Measurements from ENCODE around the gene UNC5A. TPM values are rescaled to one million over a fixed set of nuclear protein-coding genes. Genes with fewer than 3 reads are reported as not detected.

The UNC5A gene
- total RNA-seq, 1 experiment from 2014 or later, result 0.07 TPM

DNA sequence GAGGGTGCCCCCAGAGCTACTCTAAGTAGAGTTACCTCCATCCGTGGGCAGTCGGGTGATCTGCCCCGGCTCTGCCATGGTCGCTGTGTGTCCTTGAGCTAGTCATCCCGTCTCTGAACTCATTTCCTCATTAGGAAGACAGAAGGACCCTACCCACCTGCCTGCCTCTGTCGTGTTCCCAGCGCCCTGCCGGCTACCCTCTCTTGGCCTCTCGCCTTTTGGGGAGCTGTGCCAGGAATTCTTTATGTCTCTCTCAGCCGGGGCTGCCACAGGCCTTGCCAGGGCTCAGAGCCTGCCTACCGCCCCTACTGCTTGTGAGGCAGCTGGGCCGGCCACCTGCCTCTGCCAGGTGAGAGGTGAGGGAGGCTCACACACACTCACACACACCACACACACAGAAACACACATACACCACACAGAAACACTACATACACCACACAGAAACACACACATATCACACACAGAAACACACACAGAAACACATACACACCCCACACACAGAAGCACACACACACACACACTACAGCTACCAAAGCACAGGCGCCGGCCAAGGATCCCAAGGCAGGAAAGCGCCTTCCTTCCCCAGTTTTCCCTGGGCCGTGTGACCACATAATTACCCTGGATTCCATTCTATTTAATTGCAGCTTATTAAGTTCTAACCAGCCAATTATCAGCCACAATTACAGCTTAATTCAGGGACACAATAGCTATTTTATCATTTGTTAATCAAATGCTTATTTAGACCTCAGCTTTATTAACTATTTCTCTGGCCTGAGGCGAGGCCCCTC lies 41.7 kb downstream of the UNC5A start:
- no peaks in the 10 kb centered on the region for H3K36me3 ChIP-seq (ENCODE audit: low read depth, low read length)
- no peaks in the 10 kb centered on the region for H4K20me1 ChIP-seq (ENCODE audit: low read length)
- no peak overlapping the region for H2AFZ ChIP-seq (ENCODE audit: low read length)
- BruUV-seq (replicated peaks), result no TSS peak
- H3K9me2 ChIP-seq (replicated peaks; ENCODE audit: low read length), result no peaks in the 10 kb centered on the region
- H3K79me2 ChIP-seq (ENCODE audit: low read length), result no peaks in the 10 kb centered on the region
- H3F3A ChIP-seq (ENCODE audit: low read length, unreplicated experiment), result no peaks in the 10 kb centered on the region
- DNase-seq, result no peak
- ChIA-PET POLR2A (ENCODE audit: unreplicated experiment) (no interaction called here), CTCF (no interaction called here)
- intact Hi-C loops (cut with micrococcal nuclease), result no loop called here
- H3K9me3 ChIP-seq (ENCODE audit: low read length), result no peaks in the 10 kb centered on the region
- no peak overlapping the region for H3K4me3 ChIP-seq (ENCODE audit: low read length)
- peaks cover 5% of the 10 kb centered on the region; the same call in 1 of the 2 replicates for H3K27me3 ChIP-seq (ENCODE audit: low read length)
- H3K9ac ChIP-seq (ENCODE audit: low read length), result no peak overlapping the region
- TF ChIP-seq EZH2phosphoT487 (IDR thresholded peaks at IDR 0.05; ENCODE audit: borderline replicate concordance, low read length) (no peak), EZH2 (IDR thresholded peaks at IDR 0.05; ENCODE audit: low read length, unreplicated experiment) (no peak)
- TF ChIP-seq, protein P1, sequence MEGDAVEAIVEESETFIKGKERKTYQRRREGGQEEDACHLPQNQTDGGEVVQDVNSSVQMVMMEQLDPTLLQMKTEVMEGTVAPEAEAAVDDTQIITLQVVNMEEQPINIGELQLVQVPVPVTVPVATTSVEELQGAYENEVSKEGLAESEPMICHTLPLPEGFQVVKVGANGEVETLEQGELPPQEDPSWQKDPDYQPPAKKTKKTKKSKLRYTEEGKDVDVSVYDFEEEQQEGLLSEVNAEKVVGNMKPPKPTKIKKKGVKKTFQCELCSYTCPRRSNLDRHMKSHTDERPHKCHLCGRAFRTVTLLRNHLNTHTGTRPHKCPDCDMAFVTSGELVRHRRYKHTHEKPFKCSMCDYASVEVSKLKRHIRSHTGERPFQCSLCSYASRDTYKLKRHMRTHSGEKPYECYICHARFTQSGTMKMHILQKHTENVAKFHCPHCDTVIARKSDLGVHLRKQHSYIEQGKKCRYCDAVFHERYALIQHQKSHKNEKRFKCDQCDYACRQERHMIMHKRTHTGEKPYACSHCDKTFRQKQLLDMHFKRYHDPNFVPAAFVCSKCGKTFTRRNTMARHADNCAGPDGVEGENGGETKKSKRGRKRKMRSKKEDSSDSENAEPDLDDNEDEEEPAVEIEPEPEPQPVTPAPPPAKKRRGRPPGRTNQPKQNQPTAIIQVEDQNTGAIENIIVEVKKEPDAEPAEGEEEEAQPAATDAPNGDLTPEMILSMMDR (conservative IDR thresholded peaks at IDR 0.05; ENCODE audit: low read depth, low read length), result no peak
- no peak for ATAC-seq
- no peak overlapping the region for H3K27ac ChIP-seq (ENCODE audit: low read length)
- H3K4me2 ChIP-seq (ENCODE audit: low read length), result no peak overlapping the region
- no peaks in the 10 kb centered on the region for H3K4me1 ChIP-seq (ENCODE audit: insufficient read depth, low read length)

DNA sequence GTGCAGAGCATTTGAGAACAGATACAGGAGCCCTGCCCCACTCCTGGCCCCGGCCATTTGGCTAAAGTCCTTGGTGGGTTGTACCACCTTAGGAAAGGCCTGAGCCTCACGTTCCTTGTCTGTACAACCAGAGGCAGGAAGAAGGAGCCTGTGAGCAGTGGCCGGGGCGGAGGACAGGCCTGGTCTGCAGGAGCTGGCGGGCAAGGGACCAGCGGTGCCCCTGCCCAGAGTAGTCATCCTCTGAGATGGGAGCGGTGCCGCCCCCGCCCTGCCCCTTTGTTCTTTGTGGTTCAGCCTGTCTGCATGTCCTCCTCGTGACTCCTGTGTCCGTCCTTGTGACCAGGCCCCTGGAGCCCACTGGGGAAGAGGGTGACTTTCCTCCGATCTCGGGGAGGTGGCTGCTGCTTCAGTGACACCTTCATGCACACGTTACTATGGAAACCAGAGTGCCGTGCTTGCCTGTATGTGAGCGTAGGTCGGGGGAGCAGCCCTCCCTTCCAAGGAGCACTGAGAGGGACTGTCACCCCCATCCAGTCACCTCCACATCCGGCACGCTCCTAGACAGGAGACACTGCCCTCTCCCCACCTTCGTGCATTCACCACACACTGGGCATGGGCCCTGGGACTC lies 42.9 kb downstream of the UNC5A start:
- Histone ChIP-seq H3F3A (ENCODE audit: low read length, unreplicated experiment) (no peaks in the 10 kb centered on the region), H3K9me3 (ENCODE audit: low read length) (no peaks in the 10 kb centered on the region), H3K4me3 (ENCODE audit: low read length) (no peak overlapping the region), H3K4me1 (ENCODE audit: insufficient read depth, low read length) (no peaks in the 10 kb centered on the region), H3K9ac (ENCODE audit: low read length) (no peak overlapping the region), H3K27me3 (ENCODE audit: low read length) (peaks cover 10% of the 10 kb centered on the region; the same call in 1 of the 2 replicates), H3K79me2 (ENCODE audit: low read length) (no peaks in the 10 kb centered on the region), H3K27ac (ENCODE audit: low read length) (no peak overlapping the region), H4K20me1 (ENCODE audit: low read length) (no peaks in the 10 kb centered on the region), H3K4me2 (ENCODE audit: low read length) (no peak overlapping the region), H3K36me3 (ENCODE audit: low read depth, low read length) (no peaks in the 10 kb centered on the region), H2AFZ (ENCODE audit: low read length) (no peak overlapping the region), H3K9me2 (replicated peaks; ENCODE audit: low read length) (no peaks in the 10 kb centered on the region)
- CTCF ChIA-PET, result no interaction called here
- DNase-seq (no peak), ATAC-seq (no peak)
- intact Hi-C loops (cut with micrococcal nuclease), result no loop called here
- no TSS peak for BruUV-seq (replicated peaks)
- POLR2A ChIA-PET (ENCODE audit: unreplicated experiment), result no interaction called here
- TF ChIP-seq EZH2phosphoT487 (IDR thresholded peaks at IDR 0.05; ENCODE audit: borderline replicate concordance, low read length) (no peak), EZH2 (IDR thresholded peaks at IDR 0.05; ENCODE audit: low read length, unreplicated experiment) (no peak)

DNA sequence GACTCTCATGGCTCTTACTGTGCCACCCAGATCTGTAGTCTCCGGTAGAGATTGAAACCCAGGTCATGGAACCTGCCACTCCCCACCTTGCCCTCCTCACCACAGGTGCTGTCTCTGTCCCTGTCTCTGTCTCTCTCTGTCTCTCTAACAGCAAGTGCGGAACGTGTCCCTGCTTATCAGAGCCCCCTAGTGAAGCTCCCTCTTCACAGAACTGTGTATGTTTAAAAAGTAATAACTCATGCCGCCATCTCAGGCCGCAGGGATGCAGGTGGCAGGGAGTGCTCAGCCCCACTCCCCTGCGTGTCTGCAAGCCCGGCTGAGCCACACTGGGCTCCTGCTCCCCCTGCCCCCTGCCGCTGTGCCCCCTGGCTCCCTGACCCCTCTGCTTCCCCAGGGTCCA lies 43.8 kb downstream of the UNC5A start:
- no peak overlapping the region for H2AFZ ChIP-seq (ENCODE audit: low read length)
- CTCF ChIA-PET, result no interaction called here
- H3K9me3 ChIP-seq (ENCODE audit: low read length), result no peaks in the 10 kb centered on the region
- H3F3A ChIP-seq (ENCODE audit: low read length, unreplicated experiment), result no peaks in the 10 kb centered on the region
- DNase-seq, result no peak
- H3K36me3 ChIP-seq (ENCODE audit: low read depth, low read length), result no peaks in the 10 kb centered on the region
- intact Hi-C loops (cut with micrococcal nuclease), result no loop called here
- no peak overlapping the region for H3K4me2 ChIP-seq (ENCODE audit: low read length)
- H3K4me1 ChIP-seq (ENCODE audit: insufficient read depth, low read length), result no peaks in the 10 kb centered on the region
- BruUV-seq (replicated peaks), result no TSS peak
- H3K4me3 ChIP-seq (ENCODE audit: low read length), result no peak overlapping the region
- no peaks in the 10 kb centered on the region for H3K79me2 ChIP-seq (ENCODE audit: low read length)
- H3K27ac ChIP-seq (ENCODE audit: low read length), result no peak overlapping the region
- TF ChIP-seq EZH2 (IDR thresholded peaks at IDR 0.05; ENCODE audit: low read length, unreplicated experiment) (no peak), EZH2phosphoT487 (IDR thresholded peaks at IDR 0.05; ENCODE audit: borderline replicate concordance, low read length) (no peak)
- TF ChIP-seq, protein P1 (conservative IDR thresholded peaks at IDR 0.05; ENCODE audit: low read depth, low read length), result no peak
- no peaks in the 10 kb centered on the region for H4K20me1 ChIP-seq (ENCODE audit: low read length)
- H3K9ac ChIP-seq (ENCODE audit: low read length), result no peak overlapping the region
- POLR2A ChIA-PET (ENCODE audit: unreplicated experiment), result no interaction called here
- H3K27me3 ChIP-seq (ENCODE audit: low read length), result peaks cover 10% of the 10 kb centered on the region; the same call in 1 of the 2 replicates
- H3K9me2 ChIP-seq (replicated peaks; ENCODE audit: low read length), result no peaks in the 10 kb centered on the region
- no peak for ATAC-seq

All from PC-3 (cell line).